ENCODE measurements around the gene PTTG1IP. TPM values are rescaled to one million over a fixed set of nuclear protein-coding genes. Genes with fewer than 3 reads are reported as not detected.

The PTTG1IP gene
- total RNA-seq, 1 experiment from 2014 or later = 330 TPM

DNA sequence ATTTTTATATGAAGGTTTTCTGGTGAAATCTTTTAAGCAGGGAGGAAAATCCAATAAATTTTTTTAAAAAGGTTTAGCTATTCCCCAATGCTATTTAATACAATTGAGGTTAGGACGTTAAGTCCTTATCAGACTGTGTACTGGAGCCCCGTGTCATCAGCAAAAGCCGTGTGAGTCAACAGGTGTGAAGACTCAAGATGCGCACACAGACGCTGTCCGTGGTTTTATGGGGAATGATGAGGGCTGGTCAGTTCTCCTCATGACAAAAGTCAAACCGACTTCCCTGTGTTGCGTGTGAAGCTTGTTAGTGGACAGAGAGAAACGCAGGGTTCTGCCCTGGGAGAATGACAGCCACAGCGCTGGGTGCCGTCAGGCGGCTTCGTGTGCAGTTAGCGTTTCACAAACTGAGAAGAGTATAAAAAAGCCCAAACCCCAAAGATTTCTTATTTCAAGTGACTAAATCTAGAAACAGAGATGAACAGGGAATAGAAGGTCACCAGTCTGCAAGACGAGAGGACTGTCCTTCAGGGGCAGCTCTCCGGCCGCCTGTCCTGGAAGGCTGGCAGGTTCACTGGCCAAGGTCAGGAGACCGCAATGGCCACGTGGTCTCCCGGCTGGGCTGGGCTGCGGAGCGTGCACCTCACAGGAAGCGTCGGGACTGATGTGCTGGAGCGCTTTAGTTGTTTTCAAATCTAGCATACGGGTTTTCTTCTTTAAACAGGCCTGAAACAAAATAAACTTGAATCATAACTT is 22.4 kb downstream of the PTTG1IP start:
- POLR2A ChIA-PET (ENCODE audit: unreplicated experiment) = no interaction called here
- Histone ChIP-seq H3K9ac (ENCODE audit: low read length) (no peak overlapping the region), H3K9me3 (ENCODE audit: low read length) (no peaks in the 10 kb centered on the region), H4K20me1 (ENCODE audit: low read length) (0 out of 2 replicates have a peak, but pooled peaks cover 19% of the 10 kb centered on the region), H3K27me3 (ENCODE audit: low read length) (no peaks in the 10 kb centered on the region), H2AFZ (ENCODE audit: low read length) (no peak overlapping the region), H3K36me3 (ENCODE audit: low read depth, low read length) (peaks cover 51% of the 10 kb centered on the region), H3F3A (ENCODE audit: low read length, unreplicated experiment) (no peaks in the 10 kb centered on the region), H3K4me1 (ENCODE audit: insufficient read depth, low read length) (peaks cover 10% of the 10 kb centered on the region), H3K4me2 (ENCODE audit: low read length) (no peak overlapping the region), H3K27ac (ENCODE audit: low read length) (no peak overlapping the region), H3K4me3 (ENCODE audit: low read length) (no peak overlapping the region), H3K9me2 (replicated peaks; ENCODE audit: low read length) (no peaks in the 10 kb centered on the region), H3K79me2 (ENCODE audit: low read length) (peaks cover 36% of the 10 kb centered on the region)
- no peak for TF ChIP-seq EZH2phosphoT487 (IDR thresholded peaks at IDR 0.05; ENCODE audit: borderline replicate concordance, low read length)
- no peak for TF ChIP-seq EZH2 (IDR thresholded peaks at IDR 0.05; ENCODE audit: low read length, unreplicated experiment)
- TF ChIP-seq, protein P1, sequence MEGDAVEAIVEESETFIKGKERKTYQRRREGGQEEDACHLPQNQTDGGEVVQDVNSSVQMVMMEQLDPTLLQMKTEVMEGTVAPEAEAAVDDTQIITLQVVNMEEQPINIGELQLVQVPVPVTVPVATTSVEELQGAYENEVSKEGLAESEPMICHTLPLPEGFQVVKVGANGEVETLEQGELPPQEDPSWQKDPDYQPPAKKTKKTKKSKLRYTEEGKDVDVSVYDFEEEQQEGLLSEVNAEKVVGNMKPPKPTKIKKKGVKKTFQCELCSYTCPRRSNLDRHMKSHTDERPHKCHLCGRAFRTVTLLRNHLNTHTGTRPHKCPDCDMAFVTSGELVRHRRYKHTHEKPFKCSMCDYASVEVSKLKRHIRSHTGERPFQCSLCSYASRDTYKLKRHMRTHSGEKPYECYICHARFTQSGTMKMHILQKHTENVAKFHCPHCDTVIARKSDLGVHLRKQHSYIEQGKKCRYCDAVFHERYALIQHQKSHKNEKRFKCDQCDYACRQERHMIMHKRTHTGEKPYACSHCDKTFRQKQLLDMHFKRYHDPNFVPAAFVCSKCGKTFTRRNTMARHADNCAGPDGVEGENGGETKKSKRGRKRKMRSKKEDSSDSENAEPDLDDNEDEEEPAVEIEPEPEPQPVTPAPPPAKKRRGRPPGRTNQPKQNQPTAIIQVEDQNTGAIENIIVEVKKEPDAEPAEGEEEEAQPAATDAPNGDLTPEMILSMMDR (conservative IDR thresholded peaks at IDR 0.05; ENCODE audit: low read depth, low read length) = no peak
- DNase-seq (no peak), ATAC-seq (no peak)
- no TSS peak for BruUV-seq (replicated peaks)
- CTCF ChIA-PET = no interaction called here
- intact Hi-C loops (cut with micrococcal nuclease) = no loop called here

DNA sequence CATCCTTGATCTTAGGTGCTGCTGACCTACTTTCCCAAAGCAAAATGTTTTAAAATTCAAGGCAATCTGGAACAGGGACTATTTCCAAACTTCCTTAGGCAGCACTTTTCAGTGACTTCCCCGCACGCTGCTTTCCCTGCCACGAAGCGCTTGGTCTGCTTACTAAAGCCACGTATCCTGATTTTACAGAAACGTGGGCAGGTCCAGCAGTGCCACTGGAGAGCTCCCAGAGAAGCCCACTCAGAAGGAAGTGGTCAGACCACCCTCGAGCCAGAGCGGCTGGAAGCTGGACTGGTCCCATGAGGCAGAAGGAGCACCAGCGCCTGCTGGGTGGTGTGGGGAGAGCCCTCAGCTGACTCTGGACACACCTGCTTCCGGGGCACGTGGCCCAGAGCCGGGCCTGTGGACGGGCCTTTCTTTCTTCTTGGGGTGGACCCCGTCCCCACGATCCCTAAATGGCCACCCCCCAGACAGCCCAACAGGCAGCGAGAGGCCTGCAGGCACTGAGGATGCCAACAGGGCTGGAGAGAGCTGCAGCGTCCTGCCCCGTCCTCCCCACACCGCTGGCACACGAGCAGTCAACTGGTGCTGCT is 23.2 kb downstream of the PTTG1IP start:
- H3K36me3 ChIP-seq (ENCODE audit: low read depth, low read length) = peaks cover 45% of the 10 kb centered on the region
- no peak overlapping the region for H3K9ac ChIP-seq (ENCODE audit: low read length)
- no TSS peak for BruUV-seq (replicated peaks)
- H2AFZ ChIP-seq (ENCODE audit: low read length) = no peak overlapping the region
- TF ChIP-seq, protein P1 (conservative IDR thresholded peaks at IDR 0.05; ENCODE audit: low read depth, low read length) = no peak
- TF ChIP-seq EZH2 (IDR thresholded peaks at IDR 0.05; ENCODE audit: low read length, unreplicated experiment) = no peak
- TF ChIP-seq EZH2phosphoT487 (IDR thresholded peaks at IDR 0.05; ENCODE audit: borderline replicate concordance, low read length) = no peak
- H3K79me2 ChIP-seq (ENCODE audit: low read length) = peaks cover 28% of the 10 kb centered on the region
- H3K9me2 ChIP-seq (replicated peaks; ENCODE audit: low read length) = no peaks in the 10 kb centered on the region
- H3K27me3 ChIP-seq (ENCODE audit: low read length) = no peaks in the 10 kb centered on the region
- ChIA-PET POLR2A (ENCODE audit: unreplicated experiment) (no interaction called here), CTCF (no interaction called here)
- DNase-seq (no peak), ATAC-seq (no peak)
- intact Hi-C loops (cut with micrococcal nuclease) = no loop called here
- 0 out of 2 replicates have a peak, but pooled peaks cover 19% of the 10 kb centered on the region for H4K20me1 ChIP-seq (ENCODE audit: low read length)
- no peak overlapping the region for H3K4me2 ChIP-seq (ENCODE audit: low read length)
- H3K4me3 ChIP-seq (ENCODE audit: low read length) = no peak overlapping the region
- peaks cover 11% of the 10 kb centered on the region for H3K4me1 ChIP-seq (ENCODE audit: insufficient read depth, low read length)
- H3K27ac ChIP-seq (ENCODE audit: low read length) = no peak overlapping the region
- no peaks in the 10 kb centered on the region for H3F3A ChIP-seq (ENCODE audit: low read length, unreplicated experiment)
- H3K9me3 ChIP-seq (ENCODE audit: low read length) = no peaks in the 10 kb centered on the region

DNA sequence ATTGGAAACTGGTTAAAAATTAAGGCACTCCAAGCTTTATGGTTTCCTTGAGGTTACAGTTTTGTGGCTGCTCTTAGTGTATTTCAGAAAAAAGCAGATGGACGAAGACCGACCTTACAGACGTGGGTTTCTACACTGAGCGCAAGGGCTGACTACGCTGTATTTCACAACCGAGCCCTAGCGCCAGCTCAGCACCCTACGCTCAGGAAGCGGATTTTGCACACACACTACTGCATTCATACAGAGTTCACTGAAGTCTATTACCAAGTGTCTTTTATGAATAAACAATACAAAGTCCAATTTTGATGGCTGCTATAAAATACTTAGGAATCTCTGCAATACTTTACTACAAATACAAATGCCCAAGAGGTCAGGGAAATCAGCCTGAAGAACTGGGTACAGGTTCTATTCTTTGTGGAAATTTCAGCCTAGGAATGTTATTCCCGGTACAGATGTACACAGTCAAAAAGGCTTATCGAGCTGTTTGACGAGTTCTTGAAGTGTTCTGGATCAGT is 23.8 kb downstream of the PTTG1IP start:
- POLR2A ChIA-PET (ENCODE audit: unreplicated experiment) = no interaction called here
- H3K9me2 ChIP-seq (replicated peaks; ENCODE audit: low read length) = no peaks in the 10 kb centered on the region
- DNase-seq (no peak), ATAC-seq (no peak)
- H3K9ac ChIP-seq (ENCODE audit: low read length) = no peak overlapping the region
- H3K79me2 ChIP-seq (ENCODE audit: low read length) = peaks cover 22% of the 10 kb centered on the region
- H3K4me3 ChIP-seq (ENCODE audit: low read length) = no peak overlapping the region
- H3K4me2 ChIP-seq (ENCODE audit: low read length) = no peak overlapping the region
- peaks cover 11% of the 10 kb centered on the region for H3K4me1 ChIP-seq (ENCODE audit: insufficient read depth, low read length)
- H3F3A ChIP-seq (ENCODE audit: low read length, unreplicated experiment) = no peaks in the 10 kb centered on the region
- H3K27ac ChIP-seq (ENCODE audit: low read length) = no peak overlapping the region
- H2AFZ ChIP-seq (ENCODE audit: low read length) = no peak overlapping the region
- no peaks in the 10 kb centered on the region for H3K9me3 ChIP-seq (ENCODE audit: low read length)
- H3K36me3 ChIP-seq (ENCODE audit: low read depth, low read length) = peaks cover 39% of the 10 kb centered on the region
- no peaks in the 10 kb centered on the region for H3K27me3 ChIP-seq (ENCODE audit: low read length)
- CTCF ChIA-PET = no interaction called here
- intact Hi-C loops (cut with micrococcal nuclease) = no loop called here
- TF ChIP-seq, protein P1 (conservative IDR thresholded peaks at IDR 0.05; ENCODE audit: low read depth, low read length) = no peak
- TF ChIP-seq EZH2 (IDR thresholded peaks at IDR 0.05; ENCODE audit: low read length, unreplicated experiment) = no peak
- TF ChIP-seq EZH2phosphoT487 (IDR thresholded peaks at IDR 0.05; ENCODE audit: borderline replicate concordance, low read length) = no peak
- 0 out of 2 replicates have a peak, but pooled peaks cover 13% of the 10 kb centered on the region for H4K20me1 ChIP-seq (ENCODE audit: low read length)
- BruUV-seq (replicated peaks) = TSS peak; percentile 31
